GM18499 (cell line): ENCODE measurements around the gene NDST1.

Source experiments
- ATAC-seq: cut with Tn5 transposase; IDR thresholded peaks from one replicate; pipeline ENCODE4 v1.9.1; 2021; ENCODE audit warnings: moderate number of reproducible peaks; ENCODE audit not compliant: insufficient read depth, unreplicated experiment

Gene NDST1

DNA sequence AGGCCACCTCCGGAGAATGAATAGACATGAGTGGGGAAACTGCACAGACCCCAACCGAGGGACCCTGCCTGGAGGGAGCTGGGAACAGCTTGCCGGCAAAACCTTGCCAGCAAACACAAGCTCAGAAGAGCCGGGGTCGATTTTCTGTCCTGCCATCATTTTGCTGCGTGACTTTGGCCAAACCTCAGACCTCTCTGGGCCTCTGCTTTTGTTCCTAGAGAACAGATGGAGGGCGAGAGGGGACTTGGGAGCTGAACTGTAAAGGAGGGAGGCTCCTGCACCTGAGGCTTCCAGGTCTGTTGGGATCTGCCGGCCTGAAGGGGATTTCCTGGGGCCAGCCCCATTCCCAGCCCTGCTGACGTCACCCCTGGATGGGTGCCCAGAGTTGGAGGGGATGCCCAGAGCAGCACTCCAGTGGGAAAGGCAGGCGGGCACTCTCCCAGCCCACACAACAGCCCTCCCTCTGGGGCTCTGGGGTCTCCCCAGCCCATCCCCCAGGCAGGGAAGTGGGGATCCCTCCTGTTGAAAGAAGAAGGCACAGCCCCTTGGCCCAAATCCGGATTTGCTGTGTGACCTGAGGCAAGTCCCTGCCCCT lies 92.1 kb downstream of the NDST1 start:
- ATAC-seq: no peak

DNA sequence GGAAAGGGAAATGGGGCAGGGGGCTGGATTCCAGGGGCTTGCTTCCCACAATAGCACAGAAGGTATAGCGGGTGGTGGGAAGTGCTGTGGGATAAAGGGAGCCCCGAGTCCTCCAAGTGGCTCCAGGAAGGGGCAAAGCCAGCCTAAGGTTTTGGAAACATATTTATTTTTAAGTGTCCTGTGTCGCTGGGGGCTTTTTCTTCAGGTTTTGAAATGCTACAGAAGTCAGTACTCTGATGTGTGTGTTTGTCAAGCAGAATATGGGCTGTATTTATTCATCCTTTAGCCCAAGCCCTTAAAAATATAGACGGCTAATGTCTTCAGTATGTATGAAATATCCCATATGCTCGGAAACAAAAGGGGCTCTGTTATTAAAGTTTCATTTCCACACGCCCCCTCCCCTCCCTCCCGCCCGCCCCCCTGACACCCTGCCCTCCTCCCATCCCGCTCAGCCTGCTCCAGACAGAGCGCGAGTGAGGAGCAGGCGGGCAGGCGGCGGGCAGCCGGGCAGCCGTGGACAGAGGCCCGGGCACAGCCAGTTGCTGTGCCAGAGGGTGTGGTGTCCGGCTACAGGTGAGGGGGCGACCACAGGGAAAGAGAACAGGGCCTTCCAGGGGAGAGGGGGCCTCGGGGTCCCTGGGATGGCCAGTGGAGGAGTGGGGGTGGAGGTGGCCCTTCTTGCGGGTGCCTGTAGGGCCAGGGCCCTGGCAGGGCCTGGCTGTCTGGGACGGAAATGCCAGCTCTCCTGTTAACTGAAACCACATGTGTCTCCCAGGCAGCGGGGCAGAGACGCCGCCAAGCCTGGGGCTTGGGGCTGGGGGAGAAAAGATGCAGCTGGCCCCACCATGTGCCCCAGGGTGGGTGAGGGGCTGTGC lies 92.9 kb downstream of the NDST1 start:
- no peak for ATAC-seq

DNA sequence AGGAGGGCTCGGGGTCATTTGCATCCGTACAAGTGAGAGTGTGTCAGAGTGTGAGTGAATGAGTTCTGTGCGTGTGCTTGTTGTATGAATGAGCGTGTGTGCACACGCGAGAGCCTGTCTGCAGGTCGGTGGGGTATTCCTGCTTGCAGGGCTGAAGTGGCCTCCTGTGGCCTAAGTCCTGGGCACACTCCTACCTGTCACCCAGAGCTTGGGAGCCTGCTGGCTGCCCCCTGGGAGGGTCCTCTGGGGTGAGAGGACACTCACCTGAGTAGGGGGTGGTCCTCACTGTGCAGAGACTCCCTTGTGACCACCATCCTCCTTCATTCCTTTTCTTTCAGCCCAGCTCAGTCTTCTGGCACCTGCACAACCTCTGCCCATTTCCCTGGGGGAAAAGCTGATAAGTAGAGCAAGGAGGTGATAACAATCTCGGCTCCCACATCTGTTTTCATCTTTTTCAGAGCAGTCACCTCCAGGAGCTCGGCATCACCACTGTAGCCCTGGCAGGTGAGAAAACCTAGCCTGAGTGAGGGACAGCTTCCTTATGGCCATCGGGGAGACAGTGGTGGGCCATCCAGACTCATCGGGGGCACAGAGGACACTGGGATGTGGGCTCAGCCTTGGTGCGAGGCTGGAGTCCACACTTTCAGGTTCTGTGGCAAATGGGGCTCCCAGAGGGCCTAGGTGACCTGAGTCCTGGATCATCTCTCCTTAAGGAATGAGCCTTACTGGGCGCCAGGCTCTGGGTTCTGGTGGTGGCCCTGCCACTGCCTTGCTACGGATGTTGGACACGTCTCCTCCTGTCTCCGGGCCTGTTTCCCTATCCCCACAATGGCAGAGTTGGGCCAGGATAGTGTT lies 93.8 kb downstream of the NDST1 start:
- ATAC-seq: no peak

DNA sequence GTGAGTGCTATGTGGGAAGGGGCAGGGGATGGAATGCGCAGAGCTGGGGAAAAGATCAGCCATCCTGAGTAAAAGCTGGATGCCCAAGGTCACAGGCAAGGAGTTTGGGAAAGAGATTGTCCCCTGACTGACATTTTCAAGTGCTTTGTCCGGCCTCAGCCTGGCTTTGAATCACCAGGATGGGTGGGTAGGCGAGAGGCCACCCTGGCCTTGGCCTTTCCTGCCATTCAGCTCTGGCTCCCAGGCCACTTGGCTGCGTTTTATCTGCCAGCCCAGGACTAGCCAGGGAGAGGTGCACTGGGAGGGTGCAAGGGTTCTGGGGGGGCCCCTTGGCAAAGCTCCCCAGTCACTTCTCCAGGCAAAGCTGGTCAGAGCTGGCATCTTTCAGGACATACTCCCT lies 95.1 kb downstream of the NDST1 start:
- ATAC-seq: no peak

DNA sequence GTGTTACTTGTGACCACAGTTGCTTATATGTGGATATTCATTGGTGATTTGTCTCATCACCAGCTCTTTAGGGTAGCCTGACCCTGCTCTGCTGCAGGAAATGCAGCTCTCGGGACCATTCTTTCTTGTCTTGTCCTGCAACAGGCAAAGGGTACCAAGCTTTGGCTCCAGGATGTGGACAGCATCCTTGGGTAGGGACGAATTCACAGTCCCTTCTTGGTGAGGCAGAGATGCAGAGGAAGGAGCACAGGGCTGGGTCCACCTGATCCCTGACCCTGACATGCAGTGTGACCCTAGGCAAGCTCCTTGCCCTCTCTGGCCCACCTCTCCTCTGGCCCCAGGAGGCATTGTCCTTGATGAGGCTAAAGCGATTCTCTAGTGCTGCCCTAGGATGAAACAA lies 95.6 kb downstream of the NDST1 start:
- no peak for ATAC-seq

DNA sequence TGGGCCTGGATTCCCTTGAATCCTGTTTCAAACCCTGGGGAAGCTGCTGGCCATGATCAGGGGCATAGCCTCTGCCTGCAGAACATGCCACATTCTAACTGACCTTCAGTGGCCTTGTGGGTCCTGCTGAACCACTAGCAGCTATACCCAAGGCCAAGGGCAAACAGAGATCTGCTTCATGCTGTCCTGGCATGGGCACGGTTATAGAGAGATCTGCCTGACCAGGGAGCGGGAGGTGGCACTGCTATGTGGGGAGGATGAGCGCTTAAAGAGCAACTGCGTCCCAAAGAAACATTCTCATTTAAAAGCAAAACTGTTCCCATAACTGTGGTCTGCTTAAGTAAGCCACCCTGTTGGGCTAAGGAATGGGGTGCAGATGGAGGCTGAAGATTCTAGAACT lies 96.1 kb downstream of the NDST1 start:
- no peak for ATAC-seq

DNA sequence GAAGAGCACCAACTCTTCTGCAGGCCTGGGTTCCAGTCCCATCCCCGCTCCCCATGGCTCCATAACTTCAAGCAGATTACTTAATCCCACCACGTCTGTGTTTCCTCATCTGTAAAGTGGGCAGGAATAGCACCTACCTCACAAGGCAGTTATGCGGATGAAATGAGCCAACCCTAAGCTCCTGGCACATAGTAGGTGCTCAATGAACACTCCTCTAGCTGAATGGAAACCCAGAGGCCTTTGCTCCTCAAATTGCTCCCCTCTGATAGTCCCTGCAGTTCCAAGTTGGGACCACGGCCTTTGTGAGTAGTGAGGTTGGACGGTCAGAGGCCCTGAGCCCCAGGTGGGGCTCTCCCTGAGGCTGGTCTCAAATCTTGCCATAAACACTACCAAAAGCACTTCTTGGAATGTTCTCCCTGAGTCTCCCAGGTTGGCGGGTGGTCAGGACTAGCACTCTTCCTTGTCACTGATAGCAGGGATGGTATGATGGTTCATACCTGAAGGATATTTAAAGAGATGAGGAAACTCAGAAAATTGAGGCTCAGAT lies 97.0 kb downstream of the NDST1 start:
- no peak for ATAC-seq

DNA sequence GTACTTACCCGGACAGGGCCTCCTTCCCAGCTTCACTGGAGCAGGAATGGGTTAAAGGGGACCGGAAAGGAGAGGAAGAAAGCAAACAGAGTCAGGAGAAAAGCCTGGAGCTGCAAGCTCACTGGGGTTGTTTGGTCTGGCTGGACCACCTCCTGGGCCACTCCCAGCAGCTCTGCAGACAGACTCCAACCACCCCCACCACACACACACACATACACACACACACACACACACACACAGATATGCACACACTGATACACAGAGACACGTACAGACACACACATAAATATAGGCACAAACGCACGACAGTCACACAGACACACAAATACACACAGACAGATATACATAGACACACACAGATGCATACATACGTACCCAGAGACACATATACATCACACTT lies 97.6 kb downstream of the NDST1 start:
- no peak for ATAC-seq

DNA sequence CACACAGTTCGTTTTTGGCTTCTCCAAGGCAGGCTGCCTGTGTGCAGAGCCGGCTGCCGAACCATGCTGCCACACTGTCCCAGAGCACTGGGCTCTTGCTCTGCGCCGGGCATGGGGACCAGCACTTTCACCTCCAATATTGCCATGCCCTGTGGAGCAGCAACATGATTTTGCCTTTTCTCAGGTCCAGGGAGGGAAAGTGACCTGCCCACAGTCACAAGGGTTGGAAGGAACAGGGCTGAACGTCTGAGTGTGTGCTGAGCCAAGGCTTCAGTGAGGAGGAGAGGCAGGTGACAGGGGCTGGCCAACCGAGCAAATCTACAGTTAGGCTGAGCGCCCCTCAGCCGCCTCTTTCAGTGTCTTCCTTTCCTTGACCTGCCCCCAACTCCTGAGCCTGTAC lies 98.5 kb downstream of the NDST1 start:
- no peak for ATAC-seq

DNA sequence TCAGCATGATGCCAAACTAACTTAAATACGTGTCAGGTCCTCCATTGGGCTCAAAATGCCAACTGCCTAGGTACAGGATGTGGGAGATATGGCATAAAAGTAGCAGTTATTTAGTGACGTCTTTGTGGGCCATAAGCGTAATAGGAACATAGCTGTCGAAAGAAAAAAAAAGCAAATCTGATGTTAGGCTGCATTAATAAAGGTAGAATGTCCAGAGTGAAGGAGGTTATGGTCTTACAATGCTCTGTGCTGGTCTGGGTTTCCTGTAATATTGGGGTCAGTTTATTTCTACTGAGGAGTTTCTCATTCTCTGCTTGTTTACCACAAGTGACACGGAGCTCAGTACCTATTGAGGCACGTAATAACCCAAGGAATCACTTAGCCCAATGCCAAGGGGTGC lies 99.2 kb downstream of the NDST1 start:
- no peak for ATAC-seq
